Esophagus muscularis mucosa (tissue), 4 donors: ENCODE measurements around the gene PROSER3. TPM values are rescaled to one million over a fixed set of nuclear protein-coding genes. Genes with fewer than 3 reads are reported as not detected.

Source experiments
- DNase-seq: peaks from one replicate; pipeline ENCODE4 v3.0.0-alpha.2; 2017; ENCODE audit errors: extremely low spot score
- H3K27ac ChIP-seq, 4 donors: fragments of 200-600 bp; sonication (generic); replicated peaks in 1 of 4; 1 replicate in 3 of 4; 2 replicates in 1 of 4; pipeline ENCODE4 v1.5.1; 2016 to 2019; ENCODE audit warnings: mild to moderate bottlenecking in 1 of 4
- H3K27me3 ChIP-seq, 4 donors: fragments of 200-600 bp; sonication (generic); one replicate each; pipeline versions ENCODE4 v1.5.1 to v1.6.0; 2016 to 2019
- H3K36me3 ChIP-seq, 4 donors: fragments of 200-600 bp; sonication (generic); one replicate each; pipeline ENCODE4 v1.5.1; 2016 to 2019
- H3K4me1 ChIP-seq, 4 donors: fragments of 200-600 bp; sonication (generic); one replicate each; pipeline ENCODE4 v1.5.1; 2016 to 2019
- H3K4me3 ChIP-seq, 4 donors: fragments of 200-600 bp; sonication (generic); 1 replicate in 2 of 4; 2 replicates in 2 of 4; pipeline ENCODE4 v1.5.1; 2016 to 2019; ENCODE audit warnings: mild to moderate bottlenecking in 4 of 4, moderate library complexity in 1 of 4
- H3K9me3 ChIP-seq, 4 donors: fragments of 200-600 bp; sonication (generic); 1 replicate in 3 of 4; 2 replicates in 1 of 4; pipeline ENCODE4 v1.5.1; 2016 to 2019
- CTCF ChIP-seq, 3 experiments: fragments of 200-600 bp in 2 of 3; fragments of 450-650 bp in 1 of 3; sonication (generic) in 2 of 3; IDR thresholded peaks; one replicate each; pipeline ENCODE4 v1.5.1; 2017 to 2019; ENCODE audit warnings: antibody characterized with exemption in 3 of 3, mild to moderate bottlenecking in 2 of 3, moderate library complexity in 1 of 3
- EP300 ChIP-seq: sonication (generic); formaldehyde crosslinking; IDR thresholded peaks from one replicate; pipeline ENCODE4 v1.6.1; 2017; ENCODE audit warnings: antibody characterized with exemption
- POLR2A ChIP-seq: fragments of 450-650 bp; IDR thresholded peaks from one replicate; pipeline ENCODE4 v1.6.1; 2017; ENCODE audit warnings: antibody characterized with exemption, moderate library complexity, mild to moderate bottlenecking, low read depth
- POLR2AphosphoS5 ChIP-seq, 2 donors: sonication (generic); formaldehyde crosslinking; IDR thresholded peaks; one replicate each; pipeline ENCODE4 v1.6.1; 2017; ENCODE audit warnings: antibody characterized with exemption in 2 of 2
- WGBS: methylation state at CpG from one replicate; pipeline ENCODE4 v1.1.5; 2018; 5-methylcytosine and 5-hydroxymethylcytosine counted together
- intact Hi-C: fragments of 100-400 bp; cut with DNase I; formaldehyde crosslinking; loops from one replicate; pipeline ENCODE4 v1.15.1; 2023
- total RNA-seq, 4 donors: library from RNA; depleted of rRNA; stranded (reverse); fragments of >200 nt; gene quantifications; one replicate each; pipeline versions ENCODE4 v1.1.0 to v1.2.1, GENCODE V29; 2016

The PROSER3 gene
- total RNA-seq, 4 donors from 2014 or later, result 5.6 to 8.7 (median 7.1) TPM

- 90% methylated on average over 9 of the region's 12 CpGs for WGBS
- TF ChIP-seq POLR2AphosphoS5 (IDR thresholded peaks at IDR 0.05), result no peak
- TF ChIP-seq CTCF (IDR thresholded peaks at IDR 0.05), result no peak
- TF ChIP-seq POLR2A, result no peak
- no peak for TF ChIP-seq EP300
- H3K4me1 ChIP-seq, result peaks cover 4 to 26% (median 13%) of the 10 kb centered on the region in 4 donors
- H3K27me3 ChIP-seq, result no peaks in the 10 kb centered on the region
- H3K36me3 ChIP-seq, result peaks cover 85 to 100% (median 99%) of the 10 kb centered on the region in 4 donors
- H3K9me3 ChIP-seq, result no peaks in the 10 kb centered on the region
- no peak overlapping the region for H3K27ac ChIP-seq
- intact Hi-C loops, result no loop called here
- no peak overlapping the region for H3K4me3 ChIP-seq
- no peak for DNase-seq
These were observed 33.4 kb upstream of the PROSER3 start for GRCh38 chr19:35724560-35724959.

GRCh38 chr19:35725216-35725861, 32.6 kb upstream of the PROSER3 start:
- H3K4me1 ChIP-seq, result peaks cover 0 to 18% (median 7%) of the 10 kb centered on the region in 4 donors
- peaks cover 89 to 100% (median 99%) of the 10 kb centered on the region in 4 donors for H3K36me3 ChIP-seq
- H3K4me3 ChIP-seq, result no peak overlapping the region
- WGBS, result 94% methylated on average over 20 of the region's 23 CpGs
- no peak for DNase-seq
- TF ChIP-seq EP300, result no peak
- TF ChIP-seq CTCF (IDR thresholded peaks at IDR 0.05), result no peak
- TF ChIP-seq POLR2A, result no peak
- no peaks in the 10 kb centered on the region for H3K27me3 ChIP-seq
- H3K9me3 ChIP-seq, result no peaks in the 10 kb centered on the region
- intact Hi-C loops, result no loop called here
- H3K27ac ChIP-seq, result no peak overlapping the region

GRCh38 chr19:35727053-35727955, 30.7 kb upstream of the PROSER3 start:
- Histone ChIP-seq H3K27me3 (no peaks in the 10 kb centered on the region), H3K4me3 (no peak overlapping the region), H3K9me3 (no peaks in the 10 kb centered on the region), H3K27ac (no peak overlapping the region), H3K36me3 (peaks cover 95 to 100% (median 100%) of the 10 kb centered on the region in 4 donors), H3K4me1 (peaks cover 0 to 2% (median under 1%) of the 10 kb centered on the region in 4 donors)
- TF ChIP-seq POLR2A, result no peak
- TF ChIP-seq POLR2AphosphoS5 (IDR thresholded peaks at IDR 0.05), result no peak
- no peak for TF ChIP-seq CTCF (IDR thresholded peaks at IDR 0.05)
- TF ChIP-seq EP300, result no peak
- whole genome bisulfite sequencing, result 87% methylated on average over 22 of the region's 25 CpGs
- no peak for DNase-seq
- intact Hi-C loops, result no loop called here

GRCh38 chr19:35727956-35728706, 29.8 kb upstream of the PROSER3 start:
- Histone ChIP-seq H3K36me3 (peaks cover 94 to 100% (median 99%) of the 10 kb centered on the region in 4 donors), H3K27ac (no peak overlapping the region), H3K27me3 (no peaks in the 10 kb centered on the region), H3K9me3 (no peaks in the 10 kb centered on the region), H3K4me1 (no peaks in the 10 kb centered on the region), H3K4me3 (no peak overlapping the region)
- TF ChIP-seq POLR2AphosphoS5 (IDR thresholded peaks at IDR 0.05), result no peak
- TF ChIP-seq EP300, result no peak
- TF ChIP-seq CTCF (IDR thresholded peaks at IDR 0.05), result no peak
- TF ChIP-seq POLR2A, result no peak
- WGBS, result 91% methylated on average over 19 of the region's 19 CpGs
- no peak for DNase-seq
- intact Hi-C loops, result no loop called here
